Esophagus muscularis mucosa (tissue), 3 donors: ENCODE data around the gene FXYD6.

Experiments
- POLR2A ChIP-seq: fragments of 450-650 bp; IDR thresholded peaks from one replicate; pipeline ENCODE4 v1.6.1; 2017; ENCODE audit warnings: antibody characterized with exemption, moderate library complexity, mild to moderate bottlenecking, low read depth
- TF ChIP-seq, protein P1 (sequence below), 3 experiments: fragments of 200-600 bp in 2 of 3; fragments of 450-650 bp in 1 of 3; sonication (generic) in 2 of 3; IDR thresholded peaks; one replicate each; pipeline ENCODE4 v1.5.1; 2017 to 2019; ENCODE audit warnings: antibody characterized with exemption in 3 of 3, mild to moderate bottlenecking in 2 of 3, moderate library complexity in 1 of 3

GRCh38 chr11:117883063-117883462 lies 6.6 kb upstream of the FXYD6 start:
- TF ChIP-seq POLR2A, result no peak
- TF ChIP-seq, protein P1, sequence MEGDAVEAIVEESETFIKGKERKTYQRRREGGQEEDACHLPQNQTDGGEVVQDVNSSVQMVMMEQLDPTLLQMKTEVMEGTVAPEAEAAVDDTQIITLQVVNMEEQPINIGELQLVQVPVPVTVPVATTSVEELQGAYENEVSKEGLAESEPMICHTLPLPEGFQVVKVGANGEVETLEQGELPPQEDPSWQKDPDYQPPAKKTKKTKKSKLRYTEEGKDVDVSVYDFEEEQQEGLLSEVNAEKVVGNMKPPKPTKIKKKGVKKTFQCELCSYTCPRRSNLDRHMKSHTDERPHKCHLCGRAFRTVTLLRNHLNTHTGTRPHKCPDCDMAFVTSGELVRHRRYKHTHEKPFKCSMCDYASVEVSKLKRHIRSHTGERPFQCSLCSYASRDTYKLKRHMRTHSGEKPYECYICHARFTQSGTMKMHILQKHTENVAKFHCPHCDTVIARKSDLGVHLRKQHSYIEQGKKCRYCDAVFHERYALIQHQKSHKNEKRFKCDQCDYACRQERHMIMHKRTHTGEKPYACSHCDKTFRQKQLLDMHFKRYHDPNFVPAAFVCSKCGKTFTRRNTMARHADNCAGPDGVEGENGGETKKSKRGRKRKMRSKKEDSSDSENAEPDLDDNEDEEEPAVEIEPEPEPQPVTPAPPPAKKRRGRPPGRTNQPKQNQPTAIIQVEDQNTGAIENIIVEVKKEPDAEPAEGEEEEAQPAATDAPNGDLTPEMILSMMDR (IDR thresholded peaks at IDR 0.05), result no peak
